Measurements from ENCODE around the gene ZFYVE19.
A peak's percentile ranks its signal among the peaks of the same experiment; 100 is the strongest.
"Not testable (repeated sequence)": the region's sequence is repeated elsewhere in the genome, so short reads cannot be mapped to it uniquely, and the experiment has no call there.

ZFYVE19 gene

DNA sequence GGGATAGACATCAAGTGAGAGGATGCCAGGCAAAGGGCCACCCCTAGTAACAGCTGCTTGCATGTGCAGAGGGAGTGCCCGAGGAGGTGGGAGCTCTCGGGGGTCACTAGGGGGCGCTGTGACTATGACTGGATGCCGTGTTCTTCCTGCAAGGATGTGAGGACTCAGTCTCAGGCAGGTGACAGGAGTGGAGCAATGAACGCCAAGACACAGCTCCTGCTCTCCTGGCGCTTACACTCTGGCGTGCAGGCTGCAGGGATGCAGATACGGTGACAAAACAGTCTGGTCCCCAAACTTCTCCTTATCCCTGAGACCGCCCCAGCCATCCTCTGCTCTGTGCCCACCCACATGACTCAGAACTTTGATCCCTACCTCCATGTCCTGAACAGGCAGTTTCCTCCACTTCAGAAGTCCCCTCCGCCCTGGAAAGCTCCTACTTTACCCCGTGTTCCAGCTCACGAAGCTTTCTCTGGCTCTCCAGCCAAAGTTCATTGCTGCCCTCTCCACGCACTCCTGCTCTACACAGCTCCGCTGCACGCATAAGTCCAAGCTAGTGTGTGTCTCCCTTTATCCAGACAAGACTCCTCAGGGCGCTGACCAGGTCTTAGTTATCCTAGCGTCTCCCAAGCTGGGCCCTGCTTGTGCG, 52.4 kb downstream of the ZFYVE19 start:
- TF ChIP-seq, protein P1, sequence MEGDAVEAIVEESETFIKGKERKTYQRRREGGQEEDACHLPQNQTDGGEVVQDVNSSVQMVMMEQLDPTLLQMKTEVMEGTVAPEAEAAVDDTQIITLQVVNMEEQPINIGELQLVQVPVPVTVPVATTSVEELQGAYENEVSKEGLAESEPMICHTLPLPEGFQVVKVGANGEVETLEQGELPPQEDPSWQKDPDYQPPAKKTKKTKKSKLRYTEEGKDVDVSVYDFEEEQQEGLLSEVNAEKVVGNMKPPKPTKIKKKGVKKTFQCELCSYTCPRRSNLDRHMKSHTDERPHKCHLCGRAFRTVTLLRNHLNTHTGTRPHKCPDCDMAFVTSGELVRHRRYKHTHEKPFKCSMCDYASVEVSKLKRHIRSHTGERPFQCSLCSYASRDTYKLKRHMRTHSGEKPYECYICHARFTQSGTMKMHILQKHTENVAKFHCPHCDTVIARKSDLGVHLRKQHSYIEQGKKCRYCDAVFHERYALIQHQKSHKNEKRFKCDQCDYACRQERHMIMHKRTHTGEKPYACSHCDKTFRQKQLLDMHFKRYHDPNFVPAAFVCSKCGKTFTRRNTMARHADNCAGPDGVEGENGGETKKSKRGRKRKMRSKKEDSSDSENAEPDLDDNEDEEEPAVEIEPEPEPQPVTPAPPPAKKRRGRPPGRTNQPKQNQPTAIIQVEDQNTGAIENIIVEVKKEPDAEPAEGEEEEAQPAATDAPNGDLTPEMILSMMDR (IDR thresholded peaks at IDR 0.05; ENCODE audit: low read depth, low read length, missing control alignments): peak; percentile 94
- no peak overlapping the region for H3K4me3 ChIP-seq (replicated peaks; ENCODE audit: low read depth, low read length)
- peak; percentile 45 for DNase-seq (ENCODE audit: extremely low read depth, low read depth)

DNA sequence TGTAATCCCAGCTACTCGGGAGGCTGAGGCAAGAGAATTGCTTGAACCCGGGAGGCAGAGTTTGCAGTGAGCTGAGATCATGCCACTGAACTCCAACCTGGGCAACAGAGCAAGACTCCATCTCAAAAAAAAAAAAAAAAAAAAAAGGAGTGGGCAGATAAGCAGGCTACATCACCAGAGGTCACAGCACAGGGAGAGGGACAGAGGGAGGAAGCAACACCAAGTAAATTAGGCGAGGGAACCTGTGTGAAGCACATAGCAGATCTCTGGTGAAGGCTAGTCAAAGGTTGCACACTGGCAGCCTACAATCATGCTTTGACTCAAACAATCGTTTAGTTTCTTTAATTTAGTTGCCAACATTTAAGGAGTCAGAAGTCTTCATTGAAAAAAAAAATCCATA, 54.3 kb downstream of the ZFYVE19 start:
- not testable (repeated sequence) for H3K4me3 ChIP-seq (replicated peaks; ENCODE audit: low read depth, low read length); DNase-seq (ENCODE audit: extremely low read depth, low read depth)

DNA sequence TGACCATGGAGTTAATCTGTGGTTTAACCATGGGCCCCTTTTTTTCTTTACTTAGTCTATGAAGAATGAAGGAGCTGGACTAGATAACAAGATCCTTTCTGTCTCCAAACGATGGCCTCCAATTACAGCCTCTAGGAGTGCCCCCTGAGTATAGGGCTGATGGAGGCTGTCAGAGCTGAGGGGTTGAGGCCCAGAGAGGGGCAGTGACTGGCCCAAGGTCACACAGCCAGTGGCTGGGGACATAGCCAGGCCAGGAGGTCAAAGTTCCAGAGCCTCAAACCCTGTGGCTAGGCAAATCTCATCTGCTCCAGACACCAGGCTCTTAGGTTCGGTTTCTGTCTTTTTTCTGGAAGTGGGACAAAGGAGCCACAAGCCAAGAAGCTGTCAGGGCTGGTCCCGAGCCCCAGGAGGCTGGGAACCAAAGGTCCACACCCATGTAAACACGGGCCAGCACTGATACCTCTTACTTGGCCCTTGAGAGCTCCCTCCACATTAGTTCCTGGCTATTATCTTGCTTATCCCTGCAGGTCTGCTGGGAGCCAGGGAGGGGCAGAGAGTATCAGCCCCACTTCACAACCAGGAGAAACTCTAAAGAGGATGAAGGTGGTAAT, 56.9 kb downstream of the ZFYVE19 start:
- no peak overlapping the region for H3K4me3 ChIP-seq (replicated peaks; ENCODE audit: low read depth, low read length)
- DNase-seq (ENCODE audit: extremely low read depth, low read depth): no peak
- TF ChIP-seq, protein P1 (IDR thresholded peaks at IDR 0.05; ENCODE audit: low read depth, low read length, missing control alignments): no peak

All from HFF-Myc (cell line).